Ascending aorta (tissue), 2 donors: ENCODE results near the gene MMEL1. TPM values are rescaled to one million over a fixed set of nuclear protein-coding genes. Genes with fewer than 3 reads are reported as not detected.
"Not testable (repeated sequence)": the region's sequence is repeated elsewhere in the genome, so short reads cannot be mapped to it uniquely, and the experiment has no call there.

Experiments
- DNase-seq, 2 donors: peaks; one replicate each; pipeline ENCODE4 v3.0.0-alpha.2; 2019; ENCODE audit warnings: low spot score in 2 of 2
- H3K27ac ChIP-seq, 2 donors: fragments of 200-600 bp; sonication (generic); one replicate each; pipeline ENCODE4 v1.5.1; 2016 to 2017; ENCODE audit warnings: mild to moderate bottlenecking in 1 of 2
- H3K27me3 ChIP-seq: fragments of 200-600 bp; sonication (generic); one replicate; pipeline ENCODE4 v1.5.1; 2017
- H3K36me3 ChIP-seq, 2 donors: fragments of 200-600 bp; sonication (generic); one replicate each; pipeline ENCODE4 v1.5.1; 2016
- H3K4me1 ChIP-seq, 2 donors: fragments of 200-600 bp; sonication (generic); one replicate each; pipeline ENCODE4 v1.5.1; 2016 to 2017; ENCODE audit warnings: mild to moderate bottlenecking in 1 of 2
- H3K4me3 ChIP-seq, 2 donors: fragments of 200-600 bp; sonication (generic); one replicate each; pipeline ENCODE4 v1.5.1; 2016 to 2017; ENCODE audit warnings: mild to moderate bottlenecking in 1 of 2
- H3K9me3 ChIP-seq, 2 donors: fragments of 200-600 bp; sonication (generic); one replicate each; pipeline ENCODE4 v1.5.1; 2016
- intact Hi-C: fragments of 100-400 bp; cut with DNase I; formaldehyde crosslinking; loops from one replicate; pipeline ENCODE4 v1.15.1; 2023
- total RNA-seq: library from RNA; depleted of rRNA; stranded (reverse); fragments of >200 nt; gene quantifications from one replicate; pipeline ENCODE4 v1.1.0, GENCODE V29; 2016
- TF ChIP-seq, protein P1 (sequence below), 3 experiments: fragments of 200-600 bp in 2 of 3; fragments of 450-650 bp in 1 of 3; sonication (generic) in 2 of 3; IDR thresholded peaks; one replicate each; pipeline ENCODE4 v1.5.1; 2016 to 2019; ENCODE audit warnings: antibody characterized with exemption in 3 of 3, mild to moderate bottlenecking in 1 of 3, moderate library complexity in 1 of 3

Gene MMEL1
- total RNA-seq, 1 donor from 2014 or later = not detected

DNA sequence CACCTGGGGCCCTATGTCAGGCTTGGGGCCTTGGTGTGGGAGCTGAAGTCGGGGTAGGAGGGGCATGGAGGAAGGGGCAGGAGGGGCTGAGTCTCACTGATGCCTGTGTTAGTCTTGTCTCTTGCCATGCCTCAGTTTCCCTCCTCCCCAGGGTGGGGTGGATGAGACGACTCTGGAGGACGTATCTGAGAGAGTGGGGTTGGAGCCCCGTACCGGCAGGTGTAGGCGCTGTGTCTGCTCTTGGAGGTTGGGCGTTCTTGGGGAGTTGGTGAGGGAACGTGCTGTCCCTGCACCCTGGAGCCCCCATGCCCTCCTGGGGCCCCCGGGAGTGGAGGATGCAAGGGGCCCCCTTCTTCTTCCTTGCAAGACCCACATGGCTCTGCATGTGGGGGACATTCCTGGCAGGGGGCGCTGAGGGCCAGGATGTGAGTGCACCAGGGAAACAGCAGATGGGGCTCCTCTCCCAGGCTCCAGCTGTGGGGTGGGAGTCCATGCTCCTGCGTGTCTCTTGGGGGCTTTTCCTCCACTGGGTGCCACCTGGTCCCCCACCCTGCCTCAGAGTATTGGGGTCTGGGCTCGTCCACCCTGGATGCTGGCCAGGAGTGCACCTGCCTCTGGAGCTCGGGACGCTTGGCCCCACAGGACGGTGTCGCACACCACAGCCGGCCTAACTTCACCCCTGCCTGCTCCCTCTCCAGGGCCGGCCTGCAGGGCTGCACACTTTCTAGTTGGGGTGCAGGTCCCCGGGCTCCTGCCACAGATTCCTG, 78.0 kb downstream of the MMEL1 start:
- H3K9me3 ChIP-seq = no peaks in the 10 kb centered on the region
- peak overlapping the region; percentile 69 to 83 for H3K27ac ChIP-seq
- H3K36me3 ChIP-seq = peaks cover 0 to under 1% of the 10 kb centered on the region in 2 donors
- peak overlapping the region in 1 of 2 donors; percentile 72 for H3K4me3 ChIP-seq
- intact Hi-C loops = no loop called here
- DNase-seq = peak in 1 of 2 donors; percentile 63
- TF ChIP-seq, protein P1, sequence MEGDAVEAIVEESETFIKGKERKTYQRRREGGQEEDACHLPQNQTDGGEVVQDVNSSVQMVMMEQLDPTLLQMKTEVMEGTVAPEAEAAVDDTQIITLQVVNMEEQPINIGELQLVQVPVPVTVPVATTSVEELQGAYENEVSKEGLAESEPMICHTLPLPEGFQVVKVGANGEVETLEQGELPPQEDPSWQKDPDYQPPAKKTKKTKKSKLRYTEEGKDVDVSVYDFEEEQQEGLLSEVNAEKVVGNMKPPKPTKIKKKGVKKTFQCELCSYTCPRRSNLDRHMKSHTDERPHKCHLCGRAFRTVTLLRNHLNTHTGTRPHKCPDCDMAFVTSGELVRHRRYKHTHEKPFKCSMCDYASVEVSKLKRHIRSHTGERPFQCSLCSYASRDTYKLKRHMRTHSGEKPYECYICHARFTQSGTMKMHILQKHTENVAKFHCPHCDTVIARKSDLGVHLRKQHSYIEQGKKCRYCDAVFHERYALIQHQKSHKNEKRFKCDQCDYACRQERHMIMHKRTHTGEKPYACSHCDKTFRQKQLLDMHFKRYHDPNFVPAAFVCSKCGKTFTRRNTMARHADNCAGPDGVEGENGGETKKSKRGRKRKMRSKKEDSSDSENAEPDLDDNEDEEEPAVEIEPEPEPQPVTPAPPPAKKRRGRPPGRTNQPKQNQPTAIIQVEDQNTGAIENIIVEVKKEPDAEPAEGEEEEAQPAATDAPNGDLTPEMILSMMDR (IDR thresholded peaks at IDR 0.05) = no peak
- no peaks in the 10 kb centered on the region for H3K27me3 ChIP-seq
- peaks cover 0 to 16% of the 10 kb centered on the region in 2 donors for H3K4me1 ChIP-seq

DNA sequence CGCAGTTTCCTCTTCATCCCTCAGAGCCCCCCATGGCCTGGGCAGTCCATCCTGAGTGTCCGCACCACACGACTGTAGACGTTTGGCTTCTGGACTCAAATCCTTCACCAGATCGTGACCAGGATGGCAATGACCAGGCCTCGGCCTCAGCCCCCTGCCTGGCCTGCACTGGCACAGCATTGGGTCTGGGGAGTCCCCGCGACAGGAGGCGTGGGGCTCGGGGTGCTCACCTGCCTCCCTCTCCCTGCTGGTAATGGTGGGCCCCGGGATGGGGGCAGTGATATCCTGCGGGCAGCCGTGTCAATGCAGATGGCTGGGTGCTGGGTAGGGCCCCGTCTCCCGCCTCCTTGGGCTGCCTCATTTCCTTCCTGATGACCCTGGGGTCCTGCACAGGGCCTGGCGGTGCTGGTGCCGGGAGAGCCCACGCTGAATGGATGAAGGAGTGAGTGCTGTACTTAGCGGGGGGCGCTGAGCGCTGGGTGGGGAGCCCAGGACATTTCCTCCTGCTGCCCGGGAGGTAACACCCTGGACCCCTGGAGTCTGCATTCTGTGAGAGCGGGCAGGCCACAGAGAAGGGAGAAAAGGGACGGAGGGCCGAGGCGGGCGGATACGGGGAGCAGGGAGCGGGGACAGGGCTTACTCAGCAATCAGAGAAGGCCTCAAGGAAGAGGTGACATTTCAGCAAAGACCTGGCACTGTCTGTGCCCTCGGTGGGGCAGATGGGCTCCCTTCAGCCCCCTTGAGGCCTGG, 78.8 kb downstream of the MMEL1 start:
- H3K27me3 ChIP-seq = no peaks in the 10 kb centered on the region
- H3K36me3 ChIP-seq = no peaks in the 10 kb centered on the region
- TF ChIP-seq, protein P1 (IDR thresholded peaks at IDR 0.05) = no peak
- no peak overlapping the region for H3K27ac ChIP-seq
- no peaks in the 10 kb centered on the region for H3K9me3 ChIP-seq
- DNase-seq = no peak
- no peak overlapping the region for H3K4me3 ChIP-seq
- H3K4me1 ChIP-seq = peaks cover 3 to 20% of the 10 kb centered on the region in 2 donors
- intact Hi-C loops = no loop called here

DNA sequence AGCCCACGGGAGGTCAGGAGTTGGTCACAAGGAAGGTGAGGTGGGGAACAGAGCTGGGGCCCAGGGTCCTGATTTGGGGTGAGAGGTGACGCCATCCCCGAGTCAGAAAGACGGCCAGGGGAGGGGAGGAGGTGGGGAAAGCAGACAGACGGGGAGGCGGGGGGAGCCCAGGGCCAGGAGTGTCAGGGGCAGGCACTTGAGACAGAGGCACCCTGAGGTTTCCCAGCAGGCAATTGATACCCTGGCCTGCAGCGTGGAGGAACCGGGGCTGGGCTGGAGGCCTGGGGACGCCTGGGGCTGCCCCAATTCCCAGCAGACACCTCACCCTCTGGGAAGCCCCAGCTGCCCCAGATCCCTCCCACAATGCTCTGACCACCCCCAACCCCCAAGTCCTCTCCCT, 79.7 kb downstream of the MMEL1 start:
- DNase-seq, H3K36me3 ChIP-seq, H3K4me3 ChIP-seq, intact Hi-C loops, H3K27ac ChIP-seq, H3K27me3 ChIP-seq, H3K9me3 ChIP-seq: not testable (repeated sequence)
- peaks cover 5 to 27% of the 10 kb centered on the region in 2 donors for H3K4me1 ChIP-seq

DNA sequence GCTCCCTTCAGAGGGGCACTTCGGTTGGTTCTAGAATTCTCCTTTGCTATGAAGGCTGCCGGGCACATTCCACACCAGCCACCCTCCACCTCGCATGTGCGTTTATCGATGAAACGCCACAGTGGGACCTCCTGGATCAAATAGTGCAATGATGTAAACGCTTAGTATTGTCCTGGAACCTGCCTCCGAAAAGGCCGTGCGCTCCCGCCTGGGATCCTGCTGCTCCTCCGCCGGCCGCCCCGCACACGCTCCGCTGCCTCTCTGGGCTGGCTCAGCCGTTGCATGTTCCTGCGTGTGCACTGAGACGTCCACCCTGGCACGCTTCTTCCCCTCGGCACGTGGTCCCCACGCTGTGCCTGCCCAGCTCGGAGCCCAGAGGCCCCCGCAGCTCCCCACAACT, 80.6 kb downstream of the MMEL1 start:
- H3K27me3 ChIP-seq = no peaks in the 10 kb centered on the region
- no peak overlapping the region for H3K4me3 ChIP-seq
- H3K4me1 ChIP-seq = peaks cover 8 to 34% of the 10 kb centered on the region in 2 donors
- TF ChIP-seq, protein P1 (IDR thresholded peaks at IDR 0.05) = no peak
- no peaks in the 10 kb centered on the region for H3K9me3 ChIP-seq
- DNase-seq = no peak
- no peaks in the 10 kb centered on the region for H3K36me3 ChIP-seq
- intact Hi-C loops = no loop called here
- no peak overlapping the region for H3K27ac ChIP-seq

DNA sequence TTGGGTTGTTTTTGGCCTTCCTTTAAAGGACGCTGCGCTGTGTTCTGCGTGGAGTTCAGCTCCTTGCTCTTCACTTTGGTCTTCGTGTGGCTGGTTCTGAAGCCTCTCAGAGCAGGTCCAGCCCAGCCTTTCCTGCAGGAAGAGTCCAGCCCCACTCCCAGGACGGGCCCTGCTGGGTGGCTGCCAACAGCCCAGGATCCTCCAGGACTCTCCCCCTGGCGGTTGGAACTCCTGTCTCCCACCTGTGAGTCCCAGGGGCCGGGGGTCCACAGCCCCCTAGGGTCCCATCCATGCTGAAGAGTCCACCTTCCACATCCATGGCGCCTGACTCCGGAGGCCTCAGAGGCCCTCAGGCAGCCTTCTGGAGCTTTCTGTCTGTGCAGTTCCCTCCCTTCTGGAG, 81.3 kb downstream of the MMEL1 start:
- H3K36me3 ChIP-seq, DNase-seq, H3K4me3 ChIP-seq, H3K9me3 ChIP-seq, H3K27me3 ChIP-seq, H3K27ac ChIP-seq, intact Hi-C loops: not testable (repeated sequence)
- H3K4me1 ChIP-seq = peaks cover 11 to 33% of the 10 kb centered on the region in 2 donors

DNA sequence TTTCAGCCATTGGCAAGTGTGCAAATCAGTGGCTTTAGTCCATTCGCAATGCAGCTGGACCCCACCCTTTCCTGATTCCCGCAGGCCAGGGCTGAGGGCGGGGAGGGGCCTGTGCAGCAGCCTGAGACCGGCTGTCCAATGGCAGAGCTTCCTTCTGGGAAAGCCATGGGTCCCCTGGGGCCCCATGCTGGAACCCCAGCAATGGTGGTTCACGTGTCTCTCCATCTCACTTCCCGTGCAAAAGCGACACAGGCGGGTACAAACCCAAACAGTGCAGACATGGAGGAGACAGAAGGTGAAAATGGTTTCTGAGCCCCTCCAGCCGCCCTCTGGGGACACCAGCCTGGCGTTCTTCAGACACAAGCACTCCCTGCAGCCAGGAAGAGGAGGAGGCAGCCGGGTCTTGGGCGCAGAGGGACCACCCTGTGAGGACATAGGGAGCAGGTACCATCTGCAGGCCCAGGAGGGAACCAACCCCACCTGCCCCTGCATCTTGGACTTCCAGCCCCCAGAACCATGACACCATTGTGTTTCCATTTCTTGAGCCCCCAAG, 82.4 kb downstream of the MMEL1 start:
- peaks cover 13 to 34% of the 10 kb centered on the region in 2 donors for H3K4me1 ChIP-seq
- intact Hi-C loops, H3K9me3 ChIP-seq, H3K36me3 ChIP-seq, H3K27ac ChIP-seq, DNase-seq, H3K27me3 ChIP-seq, H3K4me3 ChIP-seq: not testable (repeated sequence)

DNA sequence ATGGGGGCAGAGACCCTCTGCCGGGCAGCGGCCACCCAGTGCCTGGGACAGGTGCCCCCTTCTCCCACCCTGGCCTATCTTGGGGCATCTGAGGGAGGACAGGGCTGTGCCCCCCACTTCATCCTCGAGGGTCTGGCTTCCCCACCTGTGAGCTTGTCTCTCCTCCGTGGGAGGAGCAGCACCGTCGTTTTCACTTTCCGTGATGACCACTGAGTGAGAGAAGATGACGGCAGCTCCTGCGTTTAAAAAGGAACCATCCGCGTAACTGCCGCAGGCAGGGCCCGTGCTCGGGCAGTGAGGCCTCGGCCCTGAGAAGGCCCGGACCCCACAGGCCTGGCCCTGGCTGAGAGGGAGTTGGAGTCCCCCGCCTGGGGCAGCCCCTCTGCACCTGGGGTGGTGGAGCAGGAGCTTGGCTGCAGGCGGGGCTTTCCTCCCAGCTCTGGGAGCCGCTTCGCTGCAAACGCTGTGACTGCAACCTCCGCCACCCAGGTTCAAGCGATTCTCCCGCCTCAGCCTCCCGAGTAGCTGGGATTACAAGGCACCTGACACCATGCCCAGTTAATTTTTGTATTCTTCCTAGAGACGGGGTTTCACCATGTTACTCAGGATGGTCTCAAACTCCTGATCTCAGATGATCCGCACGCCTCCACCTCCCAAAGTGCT, 83.3 kb downstream of the MMEL1 start:
- Histone ChIP-seq H3K4me3 (peak overlapping the region; percentile 38 to 49), H3K4me1 (peaks cover 13 to 31% of the 10 kb centered on the region in 2 donors), H3K27ac (peak overlapping the region; percentile 92 to 95)
- H3K27me3 ChIP-seq, H3K36me3 ChIP-seq, H3K9me3 ChIP-seq, intact Hi-C loops, DNase-seq: not testable (repeated sequence)
